Thyroid gland (tissue), 4 donors: ENCODE measurements around the gene ELP5. TPM values are rescaled to one million over a fixed set of nuclear protein-coding genes. Genes with fewer than 3 reads are reported as not detected.

Source experiments
- DNase-seq, 2 donors: peaks; one replicate each; pipeline ENCODE4 v3.0.0-alpha.2; 2019
- H3K27ac ChIP-seq, 3 donors: fragments of 200-600 bp; sonication (generic); 1 replicate in 2 of 3; 2 replicates in 1 of 3; pipeline ENCODE4 v1.5.1; 2016 to 2019; ENCODE audit warnings: mild to moderate bottlenecking in 1 of 3, moderate library complexity in 1 of 3
- H3K27me3 ChIP-seq: fragments of 200-600 bp; sonication (generic); one replicate; pipeline ENCODE4 v1.5.1; 2019
- H3K36me3 ChIP-seq, 2 donors: fragments of 200-600 bp; sonication (generic); one replicate each; pipeline ENCODE4 v1.5.1; 2016 to 2019
- H3K4me1 ChIP-seq, 2 donors: fragments of 200-600 bp; sonication (generic); one replicate each; pipeline ENCODE4 v1.5.1; 2017 to 2019
- H3K4me3 ChIP-seq, 3 donors: fragments of 200-600 bp; sonication (generic); replicated peaks in 1 of 3; 1 replicate in 2 of 3; 2 replicates in 1 of 3; pipeline ENCODE4 v1.5.1; 2016; ENCODE audit warnings: mild to moderate bottlenecking in 1 of 3
- H3K9me3 ChIP-seq: fragments of 200-600 bp; sonication (generic); one replicate; pipeline ENCODE4 v1.5.1; 2017
- POLR2A ChIP-seq, 2 donors: fragments of 450-650 bp; IDR thresholded peaks; one replicate each; pipeline ENCODE4 v1.6.1; 2017; ENCODE audit warnings: antibody characterized with exemption in 2 of 2, mild to moderate bottlenecking in 2 of 2, moderate library complexity in 1 of 2
- WGBS, 2 donors: methylation state at CpG; one replicate each; pipeline ENCODE4 v1.1.5; 2017; 5-methylcytosine and 5-hydroxymethylcytosine counted together
- intact Hi-C: fragments of 100-400 bp; cut with DNase I; formaldehyde crosslinking; loops from one replicate; pipeline ENCODE4 v1.15.1; 2023
- total RNA-seq, 4 donors: library from RNA; depleted of rRNA; stranded (reverse); fragments of >200 nt; gene quantifications; one replicate each; pipeline ENCODE4 v1.2.3, GENCODE V29; 2016
- TF ChIP-seq, protein P1 (sequence below), 6 experiments: fragments of 200-600 bp in 3 of 6; fragments of 450-650 bp in 3 of 6; sonication (generic) in 3 of 6; IDR thresholded peaks; one replicate each; pipeline ENCODE4 v1.5.1; 2016 to 2019; ENCODE audit warnings: antibody characterized with exemption in 6 of 6, mild to moderate bottlenecking in 2 of 6, inconsistent platforms in 1 of 6, moderate library complexity in 1 of 6

ELP5 gene
- total RNA-seq, 4 donors from 2014 or later: 27.4 to 49.0 (median 33.0) TPM

DNA sequence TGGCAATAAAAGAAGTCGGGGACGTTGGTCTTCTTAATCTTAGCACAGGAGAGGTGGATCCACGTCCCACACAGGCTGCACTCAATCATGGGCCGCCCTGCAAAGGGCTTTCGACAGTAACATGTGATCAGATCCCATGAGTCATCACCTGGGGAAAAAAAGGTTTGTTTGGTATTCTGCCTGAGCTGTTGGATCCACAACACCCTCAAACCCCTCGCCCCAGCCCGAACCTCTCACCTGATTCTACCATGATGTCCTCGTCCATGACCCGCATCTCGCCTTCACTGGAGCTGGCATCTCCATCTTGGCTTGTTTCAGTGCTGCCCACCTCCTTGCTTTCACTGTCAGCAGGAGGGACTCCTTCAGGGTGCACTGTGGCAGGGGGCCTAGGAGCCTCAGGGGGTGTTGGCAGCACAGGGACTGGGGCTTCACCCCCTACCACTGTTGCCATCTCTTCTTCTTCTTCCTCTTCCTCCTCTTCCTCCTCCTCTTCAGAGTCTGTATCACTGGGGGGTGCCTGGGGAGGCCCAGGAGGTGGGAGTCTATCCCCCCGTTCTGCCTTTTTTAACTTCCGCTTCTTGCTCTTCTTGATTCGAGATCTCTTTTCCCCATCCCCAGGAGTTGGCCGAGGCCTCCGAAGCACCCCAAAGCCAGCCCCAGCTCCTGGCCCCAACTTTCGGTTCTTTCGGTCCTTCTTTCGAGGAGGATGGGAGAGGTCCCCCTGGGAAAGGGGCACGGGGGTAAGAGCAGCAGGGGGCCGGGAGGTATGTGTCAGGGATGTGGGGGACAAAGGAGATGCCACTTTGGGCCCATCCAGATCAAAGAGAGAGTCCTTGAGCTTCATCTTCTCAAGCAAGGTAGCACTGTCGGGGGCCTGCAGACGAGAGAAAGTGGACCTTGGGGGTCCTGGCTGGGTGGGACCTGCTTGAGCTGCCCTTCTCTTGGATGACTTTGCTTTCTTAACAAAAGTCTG, 16.0 kb upstream of the ELP5 start:
- 82 to 88% methylated on average over 22 of the region's 22 CpGs for WGBS, 2 donors
- DNase-seq: no peak
- no peak for TF ChIP-seq POLR2A (IDR thresholded peaks at IDR 0.05)
- TF ChIP-seq, protein P1, sequence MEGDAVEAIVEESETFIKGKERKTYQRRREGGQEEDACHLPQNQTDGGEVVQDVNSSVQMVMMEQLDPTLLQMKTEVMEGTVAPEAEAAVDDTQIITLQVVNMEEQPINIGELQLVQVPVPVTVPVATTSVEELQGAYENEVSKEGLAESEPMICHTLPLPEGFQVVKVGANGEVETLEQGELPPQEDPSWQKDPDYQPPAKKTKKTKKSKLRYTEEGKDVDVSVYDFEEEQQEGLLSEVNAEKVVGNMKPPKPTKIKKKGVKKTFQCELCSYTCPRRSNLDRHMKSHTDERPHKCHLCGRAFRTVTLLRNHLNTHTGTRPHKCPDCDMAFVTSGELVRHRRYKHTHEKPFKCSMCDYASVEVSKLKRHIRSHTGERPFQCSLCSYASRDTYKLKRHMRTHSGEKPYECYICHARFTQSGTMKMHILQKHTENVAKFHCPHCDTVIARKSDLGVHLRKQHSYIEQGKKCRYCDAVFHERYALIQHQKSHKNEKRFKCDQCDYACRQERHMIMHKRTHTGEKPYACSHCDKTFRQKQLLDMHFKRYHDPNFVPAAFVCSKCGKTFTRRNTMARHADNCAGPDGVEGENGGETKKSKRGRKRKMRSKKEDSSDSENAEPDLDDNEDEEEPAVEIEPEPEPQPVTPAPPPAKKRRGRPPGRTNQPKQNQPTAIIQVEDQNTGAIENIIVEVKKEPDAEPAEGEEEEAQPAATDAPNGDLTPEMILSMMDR (IDR thresholded peaks at IDR 0.05): no peak
- intact Hi-C loops: no loop called here
- Histone ChIP-seq H3K4me1 (peaks cover 32 to 48% of the 10 kb centered on the region in 2 donors), H3K27me3 (no peaks in the 10 kb centered on the region), H3K9me3 (no peaks in the 10 kb centered on the region), H3K4me3 (no peak overlapping the region), H3K36me3 (peaks cover 7 to 17% of the 10 kb centered on the region in 2 donors), H3K27ac (no peak overlapping the region)

DNA sequence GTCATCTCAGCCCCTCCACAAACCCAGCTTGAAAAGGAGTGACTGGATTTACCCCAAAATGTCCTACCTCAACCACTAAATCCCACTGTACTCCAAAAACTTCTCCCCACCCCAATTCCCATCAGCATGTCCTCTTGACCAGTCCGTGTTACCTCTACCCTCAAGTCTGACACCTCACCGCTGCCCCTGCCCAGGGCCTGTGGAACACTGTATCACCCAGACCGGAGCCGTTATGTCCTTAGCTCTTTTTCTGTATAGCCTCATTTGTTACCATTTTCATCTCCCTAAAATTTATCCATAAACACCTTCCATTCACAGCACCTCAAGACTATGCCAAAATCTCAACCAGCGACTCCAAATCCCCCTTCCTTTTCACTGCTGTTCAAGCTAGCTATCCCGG, 15.2 kb upstream of the ELP5 start:
- H3K4me1 ChIP-seq: peaks cover 35 to 52% of the 10 kb centered on the region in 2 donors
- 89% methylated on average over 6 of the region's 6 CpGs for WGBS, 2 donors
- no peaks in the 10 kb centered on the region for H3K27me3 ChIP-seq
- no peak for TF ChIP-seq POLR2A (IDR thresholded peaks at IDR 0.05)
- TF ChIP-seq, protein P1 (IDR thresholded peaks at IDR 0.05): no peak
- intact Hi-C loops: no loop called here
- no peak for DNase-seq
- peak overlapping the region in 1 of 3 donors; percentile 74 for H3K27ac ChIP-seq
- H3K4me3 ChIP-seq: no peak overlapping the region
- H3K36me3 ChIP-seq: peaks cover 7 to 17% of the 10 kb centered on the region in 2 donors
- H3K9me3 ChIP-seq: no peaks in the 10 kb centered on the region

DNA sequence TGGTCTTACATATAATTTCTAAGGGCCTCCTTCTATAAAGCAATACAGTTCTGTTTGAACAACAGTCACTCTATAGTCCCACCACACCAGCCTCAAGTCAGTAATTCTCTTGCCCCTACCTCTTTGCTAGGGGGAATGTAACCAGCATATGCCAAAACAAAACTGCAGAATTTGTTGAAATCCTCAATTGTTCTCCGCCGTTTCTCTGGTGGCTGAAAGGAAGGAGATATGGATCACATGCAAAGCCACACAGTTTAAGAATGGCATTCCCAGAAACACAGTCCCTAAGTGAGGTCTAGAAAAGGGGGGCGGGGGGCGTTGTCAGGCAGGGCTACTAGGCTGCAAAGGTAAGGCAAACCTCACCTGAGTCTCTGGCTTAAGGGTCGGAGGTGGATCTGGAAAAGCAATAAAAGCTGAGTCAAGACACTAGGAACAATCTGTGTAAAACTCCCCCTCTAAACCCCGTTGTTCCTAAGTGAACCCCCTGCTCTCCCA, 14.7 kb upstream of the ELP5 start:
- H3K4me1 ChIP-seq: peaks cover 32 to 47% of the 10 kb centered on the region in 2 donors
- intact Hi-C loops: no loop called here
- WGBS, 2 donors: 25 to 35% methylated on average over 6 of the region's 6 CpGs
- no peaks in the 10 kb centered on the region for H3K27me3 ChIP-seq
- H3K4me3 ChIP-seq: peak overlapping the region; percentile 48 to 100 (median 62)
- H3K27ac ChIP-seq: peak overlapping the region; percentile 73 to 96 (median 74)
- no peak for TF ChIP-seq POLR2A (IDR thresholded peaks at IDR 0.05)
- TF ChIP-seq, protein P1 (IDR thresholded peaks at IDR 0.05): no peak
- no peak for DNase-seq
- H3K36me3 ChIP-seq: peaks cover 7 to 17% of the 10 kb centered on the region in 2 donors
- H3K9me3 ChIP-seq: no peaks in the 10 kb centered on the region

DNA sequence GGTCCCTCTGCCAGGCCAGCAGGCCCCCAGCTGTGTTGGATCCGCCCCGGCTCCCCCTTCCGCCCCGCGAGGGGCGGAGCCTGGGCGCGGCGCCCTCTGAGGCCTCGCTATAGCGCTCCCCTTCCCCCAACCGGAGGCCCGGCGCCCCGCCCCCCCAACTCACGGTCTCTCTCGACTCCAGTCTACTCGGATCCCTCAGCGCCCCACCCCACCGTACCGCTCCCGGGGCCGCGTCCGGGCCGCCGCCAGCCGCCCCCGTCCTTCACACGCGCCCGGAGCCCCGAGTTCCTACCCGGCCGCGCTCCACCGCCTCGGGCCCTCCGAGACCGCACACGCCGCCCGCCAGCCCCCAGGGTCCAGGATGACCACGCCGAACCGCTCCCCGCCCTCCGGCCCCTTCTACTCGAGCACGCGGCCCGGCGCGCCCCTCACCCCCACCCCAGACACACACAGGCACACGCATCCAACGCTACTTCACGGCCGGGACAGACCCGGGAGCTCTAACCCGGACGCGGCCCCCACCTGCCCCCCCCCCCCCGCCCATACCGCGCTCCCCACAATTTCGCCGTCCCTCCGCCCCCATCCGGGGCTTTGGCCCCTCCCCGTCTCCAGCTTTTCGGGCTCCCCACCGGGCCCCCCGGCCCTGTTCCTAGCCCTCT, 14.1 kb upstream of the ELP5 start:
- Histone ChIP-seq H3K36me3 (peaks cover 7 to 17% of the 10 kb centered on the region in 2 donors), H3K27ac (peak overlapping the region; percentile 73 to 96 (median 74)), H3K27me3 (no peaks in the 10 kb centered on the region), H3K4me3 (peak overlapping the region; percentile 48 to 100 (median 62)), H3K4me1 (peaks cover 29 to 41% of the 10 kb centered on the region in 2 donors), H3K9me3 (no peaks in the 10 kb centered on the region)
- DNase-seq: peak; percentile 78 to 85
- TF ChIP-seq POLR2A (IDR thresholded peaks at IDR 0.05): no peak
- TF ChIP-seq, protein P1 (IDR thresholded peaks at IDR 0.05): no peak
- WGBS, 2 donors: 0 to 1% methylated on average over 2 to 15 of the region's 73 CpGs
- intact Hi-C loops: no loop called here
